ENCODE results near the gene CBX8. TPM values are rescaled to one million over a fixed set of nuclear protein-coding genes. Genes with fewer than 3 reads are reported as not detected.
A peak's percentile ranks its signal among the peaks of the same experiment; 100 is the strongest.

The CBX8 gene
- total RNA-seq, 1 experiment from 2014 or later: 11.1 TPM

DNA sequence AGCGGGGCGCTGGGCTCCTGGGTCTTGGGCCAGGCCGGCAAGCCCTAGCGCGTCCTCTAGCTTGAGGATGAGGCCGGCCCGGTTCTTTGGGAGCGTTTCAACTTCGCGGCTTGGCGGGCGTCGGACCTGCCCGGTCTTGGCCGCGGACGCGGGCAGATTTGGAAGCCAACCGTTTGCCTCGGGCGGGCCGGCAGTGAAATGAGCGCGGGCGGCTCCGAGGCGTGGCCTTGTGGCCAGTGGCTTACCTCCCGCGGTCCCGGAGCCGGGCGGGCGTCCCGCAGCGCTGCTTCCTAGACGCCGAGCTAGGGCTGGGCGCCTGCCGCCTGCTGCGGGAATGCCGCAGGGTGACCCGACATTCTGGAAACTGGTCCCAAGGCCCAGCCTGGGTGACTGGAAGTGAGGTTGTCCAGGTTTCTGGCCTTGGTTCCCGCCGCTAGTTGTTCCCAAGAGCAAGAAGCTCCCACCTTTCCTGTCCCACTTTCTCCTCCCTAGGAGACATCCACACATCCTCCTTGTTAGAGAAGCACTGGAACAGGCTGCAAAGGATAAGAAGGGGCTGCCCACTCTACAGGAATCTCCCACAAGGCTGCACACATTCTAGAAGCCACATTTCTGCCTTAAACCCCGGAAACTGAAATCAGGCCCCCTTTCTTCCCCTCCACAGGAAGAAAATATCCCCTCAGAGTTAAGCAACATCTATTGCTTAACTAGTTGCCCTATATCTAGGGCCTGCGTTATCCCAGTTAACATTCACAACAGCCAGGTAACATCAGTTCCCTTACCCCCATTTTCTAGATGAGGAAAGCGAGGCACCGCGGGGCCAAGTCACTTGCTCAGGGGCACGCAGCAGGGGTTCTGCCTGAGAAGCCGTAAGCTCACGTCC, 4.5 kb upstream of the CBX8 start:
- H3K36me3 Mint-ChIP-seq (ENCODE audit: insufficient read depth, unreplicated experiment): peaks cover 15% of the 10 kb centered on the region
- peaks cover 22% of the 10 kb centered on the region for H3K4me1 Mint-ChIP-seq (ENCODE audit: low read depth, unreplicated experiment)
- no peaks in the 10 kb centered on the region for H3K9me3 Mint-ChIP-seq (ENCODE audit: low read depth, unreplicated experiment)
- no peak overlapping the region for H3K27ac Mint-ChIP-seq (ENCODE audit: unreplicated experiment)
- DNase-seq: no peak
- TF ChIP-seq, protein P1, sequence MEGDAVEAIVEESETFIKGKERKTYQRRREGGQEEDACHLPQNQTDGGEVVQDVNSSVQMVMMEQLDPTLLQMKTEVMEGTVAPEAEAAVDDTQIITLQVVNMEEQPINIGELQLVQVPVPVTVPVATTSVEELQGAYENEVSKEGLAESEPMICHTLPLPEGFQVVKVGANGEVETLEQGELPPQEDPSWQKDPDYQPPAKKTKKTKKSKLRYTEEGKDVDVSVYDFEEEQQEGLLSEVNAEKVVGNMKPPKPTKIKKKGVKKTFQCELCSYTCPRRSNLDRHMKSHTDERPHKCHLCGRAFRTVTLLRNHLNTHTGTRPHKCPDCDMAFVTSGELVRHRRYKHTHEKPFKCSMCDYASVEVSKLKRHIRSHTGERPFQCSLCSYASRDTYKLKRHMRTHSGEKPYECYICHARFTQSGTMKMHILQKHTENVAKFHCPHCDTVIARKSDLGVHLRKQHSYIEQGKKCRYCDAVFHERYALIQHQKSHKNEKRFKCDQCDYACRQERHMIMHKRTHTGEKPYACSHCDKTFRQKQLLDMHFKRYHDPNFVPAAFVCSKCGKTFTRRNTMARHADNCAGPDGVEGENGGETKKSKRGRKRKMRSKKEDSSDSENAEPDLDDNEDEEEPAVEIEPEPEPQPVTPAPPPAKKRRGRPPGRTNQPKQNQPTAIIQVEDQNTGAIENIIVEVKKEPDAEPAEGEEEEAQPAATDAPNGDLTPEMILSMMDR (IDR thresholded peaks at IDR 0.05; ENCODE audit: unreplicated experiment): no peak
- peaks cover 84% of the 10 kb centered on the region for H3K27me3 Mint-ChIP-seq (ENCODE audit: unreplicated experiment)
- CTCF ChIA-PET: interaction anchor here (0.7 to 1.4 kb wide), 2 partner anchors 43 to 114 kb away, joined by 3 to 6 read pairs; no protein-coding TSS in a partner anchor
- no TSS peak for BruUV-seq (replicated peaks)
- H3K4me3 Mint-ChIP-seq (ENCODE audit: low read depth, unreplicated experiment): peak overlapping the region; percentile 2
- intact Hi-C loops (cut with micrococcal nuclease; ENCODE audit: unreplicated experiment): no loop called here

GRCh38 chr17:79800325-79801155, 3.7 kb upstream of the CBX8 start:
- TF ChIP-seq, protein P1 (IDR thresholded peaks at IDR 0.05; ENCODE audit: unreplicated experiment): no peak
- Mint-ChIP-seq H3K27me3 (ENCODE audit: unreplicated experiment) (peaks cover 75% of the 10 kb centered on the region), H3K4me3 (ENCODE audit: low read depth, unreplicated experiment) (peak overlapping the region; percentile 2), H3K4me1 (ENCODE audit: low read depth, unreplicated experiment) (peaks cover 29% of the 10 kb centered on the region), H3K36me3 (ENCODE audit: insufficient read depth, unreplicated experiment) (peaks cover 23% of the 10 kb centered on the region), H3K27ac (ENCODE audit: unreplicated experiment) (no peak overlapping the region), H3K9me3 (ENCODE audit: low read depth, unreplicated experiment) (no peaks in the 10 kb centered on the region)
- no TSS peak for BruUV-seq (replicated peaks)
- intact Hi-C loops (cut with micrococcal nuclease; ENCODE audit: unreplicated experiment): no loop called here
- no peak for DNase-seq
- CTCF ChIA-PET: interaction anchor here (1.4 kb wide), 1 partner anchor 44 kb away, joined by 6 read pairs; no protein-coding TSS in a partner anchor

GRCh38 chr17:79799538-79800324, 2.9 kb upstream of the CBX8 start:
- H3K36me3 Mint-ChIP-seq (ENCODE audit: insufficient read depth, unreplicated experiment): peaks cover 24% of the 10 kb centered on the region
- H3K9me3 Mint-ChIP-seq (ENCODE audit: low read depth, unreplicated experiment): no peaks in the 10 kb centered on the region
- TF ChIP-seq, protein P1 (IDR thresholded peaks at IDR 0.05; ENCODE audit: unreplicated experiment): no peak
- H3K4me1 Mint-ChIP-seq (ENCODE audit: low read depth, unreplicated experiment): peaks cover 27% of the 10 kb centered on the region
- H3K4me3 Mint-ChIP-seq (ENCODE audit: low read depth, unreplicated experiment): peak overlapping the region; percentile 2
- intact Hi-C loops (cut with micrococcal nuclease; ENCODE audit: unreplicated experiment): loop anchor here (5.0 kb wide), 1 partner anchor 38 kb away; the partner anchor contains the start of gene CBX4
- peaks cover 67% of the 10 kb centered on the region for H3K27me3 Mint-ChIP-seq (ENCODE audit: unreplicated experiment)
- H3K27ac Mint-ChIP-seq (ENCODE audit: unreplicated experiment): no peak overlapping the region
- no peak for DNase-seq
- no TSS peak for BruUV-seq (replicated peaks)
- CTCF ChIA-PET: no interaction called here

DNA sequence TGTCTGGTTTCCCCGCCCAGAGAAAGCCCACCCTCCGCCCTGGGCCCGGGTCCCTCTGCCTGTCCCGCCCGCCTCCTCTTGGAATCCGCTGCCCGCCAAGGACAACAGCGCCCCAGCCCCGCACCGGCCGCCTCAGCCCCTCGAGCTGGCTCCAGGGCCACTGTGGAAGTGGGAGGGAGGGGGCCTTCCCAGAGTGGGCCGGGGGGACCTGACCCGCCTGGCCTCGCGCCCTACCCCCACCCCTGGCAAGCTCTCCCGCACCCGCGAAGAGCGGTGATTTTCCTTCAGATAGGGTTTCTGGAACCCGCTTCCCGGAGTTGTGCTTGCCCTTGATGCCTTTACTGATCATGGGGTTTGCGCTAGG, 2.3 kb upstream of the CBX8 start:
- TF ChIP-seq, protein P1 (IDR thresholded peaks at IDR 0.05; ENCODE audit: unreplicated experiment): no peak
- intact Hi-C loops (cut with micrococcal nuclease; ENCODE audit: unreplicated experiment): loop anchor here (5.0 kb wide), 1 partner anchor 38 kb away; the partner anchor contains the start of gene CBX4
- no peak overlapping the region for H3K4me3 Mint-ChIP-seq (ENCODE audit: low read depth, unreplicated experiment)
- no peak for DNase-seq
- H3K27ac Mint-ChIP-seq (ENCODE audit: unreplicated experiment): no peak overlapping the region
- H3K9me3 Mint-ChIP-seq (ENCODE audit: low read depth, unreplicated experiment): no peaks in the 10 kb centered on the region
- H3K4me1 Mint-ChIP-seq (ENCODE audit: low read depth, unreplicated experiment): peaks cover 22% of the 10 kb centered on the region
- peaks cover 29% of the 10 kb centered on the region for H3K36me3 Mint-ChIP-seq (ENCODE audit: insufficient read depth, unreplicated experiment)
- H3K27me3 Mint-ChIP-seq (ENCODE audit: unreplicated experiment): peaks cover 61% of the 10 kb centered on the region
- CTCF ChIA-PET: no interaction called here
- BruUV-seq (replicated peaks): no TSS peak
